Astrocyte of the spinal cord (primary cell): ENCODE measurements around the gene LTC4S.

ENCODE experiments used
- DNase-seq: peaks from one replicate; pipeline ENCODE4 v3.0.0; 2011; ENCODE audit warnings: low read depth, low spot score
- H3K4me3 ChIP-seq: 2 replicates; pipeline ENCODE4 v1.5.1; 2011; ENCODE audit warnings: low read depth, mild to moderate bottlenecking, low read length, moderate library complexity
- CTCF ChIP-seq: IDR thresholded peaks from 2 replicates; pipeline ENCODE4 v1.5.1; 2012; ENCODE audit warnings: low read depth, mild to moderate bottlenecking, low read length, inconsistent platforms
- in situ Hi-C: cut with HindIII; loops from 2 replicates; pipeline ENCODE4 v1.10.0; 2017; ENCODE audit warnings: low sequenced_read_pairs

LTC4S gene

GRCh38 chr5:179802950-179803562 is 9.3 kb downstream of the LTC4S start:
- DNase-seq = no peak
- in situ Hi-C loops = no loop called here
- no peak for TF ChIP-seq CTCF
- H3K4me3 ChIP-seq = no peak overlapping the region

DNA sequence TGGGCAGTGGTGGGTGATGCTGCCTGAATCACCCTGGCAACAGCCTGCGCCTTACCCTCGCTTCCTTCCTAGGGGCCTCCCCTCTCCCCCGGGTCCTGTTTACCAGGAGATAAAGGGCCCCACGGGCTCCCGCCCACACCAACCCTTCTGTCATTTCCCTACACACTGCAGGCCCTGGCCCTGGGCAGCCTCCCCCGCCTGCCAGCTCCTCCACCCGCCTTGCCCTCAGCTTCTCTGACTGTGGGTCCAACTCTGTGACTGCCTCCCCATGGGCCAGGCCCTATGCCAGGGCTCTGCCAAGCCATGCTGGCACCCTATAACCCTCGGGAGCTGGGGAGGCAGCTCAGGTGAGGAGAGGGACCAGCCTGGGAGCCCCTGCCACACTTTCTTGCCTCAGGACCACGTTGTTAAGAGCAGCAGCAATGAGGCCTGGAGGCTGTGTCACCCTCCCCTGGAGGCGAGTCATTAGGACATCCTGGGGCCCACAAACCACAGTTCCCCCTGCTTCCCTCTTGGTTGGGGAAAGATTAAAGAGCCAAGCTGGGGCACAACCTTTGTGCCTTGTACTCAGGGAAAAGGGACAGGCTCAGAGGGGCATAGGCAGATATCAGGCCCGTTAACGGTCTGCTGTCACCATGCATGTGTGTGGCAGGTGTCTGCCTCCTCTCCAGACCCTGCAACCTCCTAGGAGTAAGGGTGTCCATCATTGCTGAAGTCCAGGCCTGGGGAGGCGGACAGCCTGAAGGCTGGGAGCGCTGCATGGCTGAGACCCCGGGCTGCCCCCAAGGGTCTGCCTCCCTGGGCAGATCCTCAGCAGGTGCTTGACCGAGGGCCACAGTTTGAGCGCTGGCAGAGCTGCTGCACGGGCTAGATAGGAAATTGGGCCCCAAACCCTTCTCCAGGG is 10.1 kb downstream of the LTC4S start:
- no peak for TF ChIP-seq CTCF
- no peak overlapping the region for H3K4me3 ChIP-seq
- in situ Hi-C loops = no loop called here
- no peak for DNase-seq

DNA sequence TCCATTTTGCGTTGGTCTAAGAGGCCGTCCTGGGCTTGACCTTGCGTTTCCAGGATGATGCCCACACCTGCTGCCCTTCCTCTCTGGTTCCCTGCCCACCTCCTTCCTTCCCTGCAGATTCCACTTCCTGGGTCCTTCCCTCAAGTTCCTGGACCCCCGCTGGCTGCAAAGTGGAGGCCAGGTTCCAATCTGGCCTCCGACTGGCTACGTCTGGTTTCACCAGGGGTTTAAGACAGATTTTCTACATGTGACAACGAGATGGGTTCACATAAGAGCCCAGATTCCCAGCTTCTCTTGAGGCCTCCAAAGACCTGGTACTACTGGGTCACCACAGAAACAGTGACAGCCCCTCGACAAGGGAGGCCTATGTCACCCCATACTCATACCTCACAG is 10.8 kb downstream of the LTC4S start:
- in situ Hi-C loops = no loop called here
- TF ChIP-seq CTCF = no peak
- DNase-seq = no peak
- no peak overlapping the region for H3K4me3 ChIP-seq

- TF ChIP-seq CTCF = no peak
- peak overlapping the region; percentile 61 for H3K4me3 ChIP-seq
- DNase-seq = no peak
- in situ Hi-C loops = no loop called here
These were observed 11.3 kb downstream of the LTC4S start for GRCh38 chr5:179805070-179805528.

DNA sequence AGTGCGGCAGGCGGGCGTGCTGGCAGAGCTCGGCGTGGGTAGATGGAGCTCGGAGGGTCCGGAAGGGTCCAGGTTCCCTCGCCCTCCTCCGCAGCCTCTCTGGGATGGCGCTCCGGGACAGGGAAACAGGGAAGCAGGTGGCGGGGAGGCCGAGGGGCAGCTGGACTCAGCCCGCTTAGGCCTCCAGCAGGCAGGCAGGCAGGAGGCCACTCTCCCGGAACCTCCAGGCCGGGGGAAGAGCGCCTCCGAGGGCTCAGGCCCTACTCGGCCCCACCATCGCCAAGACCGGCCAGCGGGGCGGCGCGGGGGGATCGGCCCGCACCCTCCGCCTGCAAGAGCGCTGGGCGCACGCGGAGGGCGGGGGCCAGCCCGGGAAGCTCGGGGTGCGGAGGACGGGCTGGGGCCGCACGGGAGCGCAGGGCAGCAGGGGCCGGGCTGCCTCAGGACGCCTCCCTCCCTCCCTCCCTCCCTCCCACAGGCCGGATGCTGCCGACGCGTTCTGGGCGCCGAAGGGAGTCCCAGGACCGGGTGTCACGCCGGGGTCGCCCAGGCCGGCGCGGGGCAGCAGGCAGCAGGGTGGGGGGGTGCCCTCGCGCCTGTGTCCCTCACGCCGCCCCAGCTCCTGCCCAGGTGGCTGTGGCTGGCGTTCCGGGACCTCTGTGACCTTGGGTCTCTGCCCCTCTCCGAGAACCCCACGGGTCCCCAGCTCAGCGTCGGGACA is 11.9 kb downstream of the LTC4S start:
- peak overlapping the region; percentile 61 for H3K4me3 ChIP-seq
- TF ChIP-seq CTCF = no peak
- in situ Hi-C loops = no loop called here
- DNase-seq = no peak

DNA sequence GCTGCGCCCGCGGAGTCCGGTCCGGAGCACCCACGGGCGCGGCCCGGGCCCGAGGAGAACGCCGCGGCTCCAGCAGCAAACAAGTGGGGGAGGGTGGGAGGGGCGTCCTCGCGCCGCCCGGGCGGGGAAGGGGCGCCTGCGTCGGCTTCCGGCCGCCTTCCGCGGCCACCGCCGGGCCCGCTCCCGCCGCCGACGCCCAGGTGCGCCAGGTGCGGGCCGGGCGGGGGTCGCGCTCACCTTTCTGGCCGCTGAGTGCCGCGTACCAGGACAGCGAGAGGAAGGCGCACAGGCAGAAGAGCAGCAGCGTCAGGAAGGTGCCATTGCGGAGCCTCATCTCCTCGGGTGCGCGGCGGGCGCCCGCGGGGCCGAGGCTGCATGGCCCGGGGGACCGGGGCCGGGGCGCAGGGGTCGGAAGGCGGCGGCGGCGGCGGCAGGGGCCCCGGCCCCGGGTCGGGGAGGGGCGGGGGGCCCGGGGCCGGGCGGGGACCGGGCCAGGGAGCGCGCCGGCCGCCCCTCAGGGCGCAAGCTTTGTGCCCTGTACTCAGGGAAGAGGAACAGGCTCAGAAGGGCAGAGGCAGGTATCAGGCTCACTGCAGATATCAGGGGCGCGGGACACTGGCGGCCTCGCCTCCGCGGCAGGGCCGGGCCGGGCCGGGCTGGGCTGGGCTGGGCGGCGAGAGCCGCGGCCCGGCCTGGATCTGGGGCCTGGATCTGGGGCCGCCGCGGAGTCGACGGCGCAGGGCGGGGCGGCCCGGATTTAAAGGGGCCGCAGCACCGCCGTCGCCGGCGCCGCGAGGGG is 12.7 kb downstream of the LTC4S start, which contains the start of gene MGAT4B:
TSS of gene MGAT4B (minus strand) at position 617 of the 799 bp plus-strand sequence. CDS start at position 334, 283 bp downstream.
- peak; percentile 73 for DNase-seq
- peak within 1 kb of the TSS; percentile 61 for H3K4me3 ChIP-seq
- no peak for TF ChIP-seq CTCF
- in situ Hi-C loops = no loop called here
